ENCODE data around the gene GRM7.

The GRM7 gene

GRCh38 chr3:7249493-7250076 is 388.7 kb downstream of the GRM7 start:
- no peak for DNase-seq (ENCODE audit: low read depth)
- no peak overlapping the region for H3K4me3 ChIP-seq (ENCODE audit: low read length)

GRCh38 chr3:7254251-7254650 is 393.3 kb downstream of the GRM7 start:
- no peak for TF ChIP-seq CTCF (conservative IDR thresholded peaks at IDR 0.05; ENCODE audit: low read depth, low read length)
- DNase-seq (ENCODE audit: low read depth), result no peak
- H3K4me3 ChIP-seq (ENCODE audit: low read length), result no peak overlapping the region

More at GRCh38 chr3:7249493-7250076, 388.7 kb downstream of the GRM7 start:
- TF ChIP-seq CTCF (conservative IDR thresholded peaks at IDR 0.05; ENCODE audit: low read depth, low read length), result no peak

- DNase-seq (ENCODE audit: low read depth), result no peak
- H3K4me3 ChIP-seq (ENCODE audit: low read length), result no peak overlapping the region
- TF ChIP-seq CTCF (conservative IDR thresholded peaks at IDR 0.05; ENCODE audit: low read depth, low read length), result no peak
Measured at GRCh38 chr3:7260975-7261374, 400.1 kb downstream of the GRM7 start.

DNA sequence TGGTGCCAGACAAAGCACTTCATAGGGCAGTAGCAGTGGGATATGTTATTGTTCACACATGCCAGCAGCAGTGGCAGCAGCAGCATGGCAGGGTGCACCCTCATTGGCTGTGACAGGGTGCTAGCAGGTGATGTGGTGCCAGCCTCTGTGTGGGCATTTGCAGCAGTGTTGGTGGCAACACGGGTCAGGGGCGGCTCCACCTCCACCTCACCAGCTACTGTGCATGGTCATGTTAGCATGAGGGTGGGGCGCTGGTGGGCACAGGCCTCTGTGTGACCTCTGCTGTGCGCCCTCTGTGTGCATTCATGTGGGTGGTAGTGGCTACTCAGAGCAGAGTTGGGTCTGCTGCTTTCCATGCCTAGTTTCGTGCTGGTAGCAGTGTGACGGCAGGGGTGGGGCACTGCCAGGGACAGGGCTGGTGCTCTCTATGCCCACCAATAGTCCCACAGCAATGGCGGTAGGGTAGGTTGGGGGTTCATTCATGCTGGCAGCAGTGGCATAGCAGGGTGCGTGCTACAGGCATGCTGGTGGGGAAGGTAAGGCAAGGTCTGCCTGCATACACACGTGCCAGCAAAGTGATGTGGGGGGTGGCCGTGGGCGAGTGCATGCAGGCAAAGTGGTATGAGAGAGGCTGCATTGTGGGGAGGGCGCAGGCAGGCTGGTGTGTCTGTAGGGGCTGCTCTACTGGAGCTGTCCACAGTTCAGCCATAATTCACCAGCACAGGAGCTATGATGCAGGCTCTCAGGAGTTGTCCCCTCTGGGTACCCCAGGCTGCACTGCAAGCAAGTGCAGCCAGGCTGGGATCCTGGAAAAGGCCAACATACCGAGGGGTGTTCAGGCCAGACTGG is 402.7 kb downstream of the GRM7 start:
- H3K4me3 ChIP-seq (ENCODE audit: low read length), result no peak overlapping the region
- no peak for DNase-seq (ENCODE audit: low read depth)
- no peak for TF ChIP-seq CTCF (conservative IDR thresholded peaks at IDR 0.05; ENCODE audit: low read depth, low read length)

- DNase-seq (ENCODE audit: low read depth), result no peak
- no peak for TF ChIP-seq CTCF (conservative IDR thresholded peaks at IDR 0.05; ENCODE audit: low read depth, low read length)
- H3K4me3 ChIP-seq (ENCODE audit: low read length), result no peak overlapping the region
Measured at GRCh38 chr3:7264196-7264526, 403.2 kb downstream of the GRM7 start.

- no peak overlapping the region for H3K4me3 ChIP-seq (ENCODE audit: low read length)
- no peak for DNase-seq (ENCODE audit: low read depth)
- no peak for TF ChIP-seq CTCF (conservative IDR thresholded peaks at IDR 0.05; ENCODE audit: low read depth, low read length)
Measured at GRCh38 chr3:7265736-7266135, 404.8 kb downstream of the GRM7 start.

GRCh38 chr3:7266551-7266950 is 405.6 kb downstream of the GRM7 start:
- DNase-seq (ENCODE audit: low read depth), result no peak
- no peak overlapping the region for H3K4me3 ChIP-seq (ENCODE audit: low read length)
- no peak for TF ChIP-seq CTCF (conservative IDR thresholded peaks at IDR 0.05; ENCODE audit: low read depth, low read length)
